Frontal cortex (tissue), 4 donors: ENCODE data around the gene USP4. TPM values are rescaled to one million over a fixed set of nuclear protein-coding genes. Genes with fewer than 3 reads are reported as not detected.
"Not testable (repeated sequence)": the region's sequence is repeated elsewhere in the genome, so short reads cannot be mapped to it uniquely, and the experiment has no call there.

Source experiments
- DNase-seq, 2 donors: peaks; one replicate each; pipeline ENCODE4 v3.0.0; 2012; ENCODE audit warnings: low spot score in 2 of 2
- FAIRE-seq: peaks from 2 replicates; lab custom pipeline; 2012; peaks lifted over from hg19 to GRCh38; lab: Jason Lieb, UNC
- small RNA-seq: library from RNA; depleted of rRNA; stranded (forward); fragments of <200 nt; gene quantifications from one replicate; pipeline ENCODE3, GENCODE V24; 2014
- total RNA-seq: library from RNA; depleted of rRNA; stranded (reverse); fragments of >200 nt; gene quantifications from one replicate; pipeline ENCODE4 v1.2.3, GENCODE V29; 2014
- donor health status: control.
- donor health status: control.
- donor health status: control.

Gene USP4
- total RNA-seq, 1 donor from 2014 or later: 22.0 TPM

GRCh38 chr3:49263159-49263889 lies 76.5 kb downstream of the USP4 start:
- FAIRE-seq: no peak

GRCh38 chr3:49260806-49261324 lies 79.0 kb downstream of the USP4 start:
- DNase-seq: no peak
- no peak for FAIRE-seq

More at GRCh38 chr3:49263159-49263889, 76.5 kb downstream of the USP4 start:
- no peak for DNase-seq

- no peak for FAIRE-seq
- DNase-seq: no peak
These were observed 82.7 kb downstream of the USP4 start for GRCh38 chr3:49257187-49257586.

- FAIRE-seq (no peak), DNase-seq (no peak)
These were observed 83.9 kb downstream of the USP4 start for GRCh38 chr3:49255718-49256511.

- FAIRE-seq (no peak), DNase-seq (no peak)
These were observed 84.7 kb downstream of the USP4 start for GRCh38 chr3:49255112-49255511.

GRCh38 chr3:49253512-49253911 lies 86.3 kb downstream of the USP4 start:
- FAIRE-seq (no peak), DNase-seq (no peak)

- FAIRE-seq (no peak), DNase-seq (no peak)
These were observed 91.0 kb downstream of the USP4 start for GRCh38 chr3:49248840-49249227.

- FAIRE-seq (no peak), DNase-seq (no peak)
These were observed 95.2 kb downstream of the USP4 start for GRCh38 chr3:49244581-49245205.

GRCh38 chr3:49240091-49240490 lies 99.8 kb downstream of the USP4 start:
- DNase-seq, FAIRE-seq: not testable (repeated sequence)

- DNase-seq (no peak), FAIRE-seq (no peak)
These were observed 101.4 kb downstream of the USP4 start for GRCh38 chr3:49238274-49239127.

GRCh38 chr3:49237344-49237743 lies 102.5 kb downstream of the USP4 start:
- no peak for FAIRE-seq
- no peak for DNase-seq

GRCh38 chr3:49236226-49236625 lies 103.6 kb downstream of the USP4 start:
- FAIRE-seq: no peak
- no peak for DNase-seq

- DNase-seq, FAIRE-seq: not testable (repeated sequence)
These were observed 111.0 kb downstream of the USP4 start for GRCh38 chr3:49228817-49229216.

Small RNAs within 50 kb of the gene (small RNA-seq; reads per million reads assigned to genes)
- gene AC121247.2 (not detected), gene MIR4271 (not detected), gene RF00019 (not detected)

Other genes with a start within 250 kb of the USP4 start
- gene QRICH1, start 246.0 kb downstream of the USP4 start, total RNA-seq: 148 TPM
- 179 TPM for gene QARS1, start 235.3 kb downstream of the USP4 start, total RNA-seq
- 44.8 TPM for gene USP19, start 219.2 kb downstream of the USP4 start, total RNA-seq
- 30.2 TPM for gene LAMB2, start 207.0 kb downstream of the USP4 start, total RNA-seq
- 17.9 TPM for gene CCDC71, start 173.7 kb downstream of the USP4 start, total RNA-seq
- 16.3 TPM for gene KLHDC8B, start 168.5 kb downstream of the USP4 start, total RNA-seq
- gene C3orf62, start 62.8 kb downstream of the USP4 start, total RNA-seq: 6.5 TPM
- 80.3 TPM for gene GPX1, start 18.3 kb upstream of the USP4 start, total RNA-seq
- 143 TPM for gene RHOA, start 71.9 kb upstream of the USP4 start, total RNA-seq
- 11.0 TPM for gene TCTA, start 72.4 kb upstream of the USP4 start, total RNA-seq
- 1.6 TPM for gene AMT, start 82.4 kb upstream of the USP4 start, total RNA-seq
- 6.5 TPM for gene NICN1, start 89.3 kb upstream of the USP4 start, total RNA-seq
- 20.0 TPM for gene DAG1, start 130.2 kb upstream of the USP4 start, total RNA-seq
- gene BSN, start 214.4 kb upstream of the USP4 start, total RNA-seq: 5.3 TPM